ENCODE data around the gene KIF4B.
"Not testable (repeated sequence)": the region's sequence is repeated elsewhere in the genome, so short reads cannot be mapped to it uniquely, and the experiment has no call there.

The KIF4B gene

DNA sequence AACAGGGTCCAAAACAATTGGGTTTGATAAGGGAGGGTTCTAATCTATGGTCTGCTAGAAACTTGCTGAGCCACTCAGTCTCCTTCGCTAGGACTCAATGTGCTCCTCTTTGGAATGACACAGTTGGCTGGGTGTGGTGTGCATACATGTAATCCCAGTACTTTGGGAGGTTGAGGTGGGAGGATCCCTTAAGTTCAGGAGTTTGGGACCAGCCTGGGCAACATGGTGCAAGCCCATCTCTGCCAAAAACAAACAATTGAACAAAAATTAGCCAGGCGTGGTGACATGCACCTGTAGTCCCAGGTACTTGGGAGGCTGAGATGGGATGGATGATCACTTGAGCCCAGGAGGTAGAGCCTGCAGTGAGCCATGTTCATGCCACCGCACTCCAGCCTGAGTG lies 2.7 kb upstream of the KIF4B start:
- DNase-seq: no peak

DNA sequence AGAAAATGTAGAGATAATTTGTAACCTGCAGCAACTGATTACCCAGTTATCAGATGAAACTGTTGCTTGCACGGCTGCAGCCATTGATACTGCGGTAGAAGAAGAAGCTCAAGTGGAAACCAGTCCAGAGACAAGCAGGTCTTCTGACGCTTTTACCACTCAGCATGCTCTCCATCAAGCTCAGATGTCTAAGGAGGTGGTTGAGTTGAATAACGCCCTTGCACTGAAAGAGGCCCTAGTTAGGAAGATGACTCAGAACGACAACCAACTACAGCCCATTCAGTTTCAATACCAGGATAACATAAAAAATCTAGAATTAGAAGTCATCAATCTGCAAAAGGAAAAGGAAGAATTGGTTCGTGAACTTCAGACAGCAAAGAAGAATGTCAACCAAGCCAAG lies 1.7 kb downstream of the KIF4B start:
- no peak for DNase-seq

DNA sequence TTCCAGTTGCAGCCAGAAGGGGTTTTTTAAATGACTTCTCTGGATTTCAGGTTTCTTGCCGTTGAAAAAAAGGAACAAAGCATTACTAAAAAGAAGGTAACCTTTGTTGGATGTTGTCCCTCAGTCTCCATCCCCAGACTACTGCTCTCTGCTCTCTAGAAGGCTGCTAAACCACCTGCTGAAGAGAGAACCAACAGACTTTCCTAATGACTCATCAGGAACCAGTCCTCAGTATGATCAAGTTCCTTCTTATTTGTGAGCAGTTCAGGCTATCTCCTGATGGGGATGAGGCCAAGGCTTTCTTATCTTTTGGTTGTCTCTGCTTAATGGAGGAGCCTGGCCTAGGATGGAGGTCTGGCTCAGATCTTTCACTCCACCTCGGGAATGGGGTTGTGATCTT lies 4.1 kb downstream of the KIF4B start:
- no peak for DNase-seq

DNA sequence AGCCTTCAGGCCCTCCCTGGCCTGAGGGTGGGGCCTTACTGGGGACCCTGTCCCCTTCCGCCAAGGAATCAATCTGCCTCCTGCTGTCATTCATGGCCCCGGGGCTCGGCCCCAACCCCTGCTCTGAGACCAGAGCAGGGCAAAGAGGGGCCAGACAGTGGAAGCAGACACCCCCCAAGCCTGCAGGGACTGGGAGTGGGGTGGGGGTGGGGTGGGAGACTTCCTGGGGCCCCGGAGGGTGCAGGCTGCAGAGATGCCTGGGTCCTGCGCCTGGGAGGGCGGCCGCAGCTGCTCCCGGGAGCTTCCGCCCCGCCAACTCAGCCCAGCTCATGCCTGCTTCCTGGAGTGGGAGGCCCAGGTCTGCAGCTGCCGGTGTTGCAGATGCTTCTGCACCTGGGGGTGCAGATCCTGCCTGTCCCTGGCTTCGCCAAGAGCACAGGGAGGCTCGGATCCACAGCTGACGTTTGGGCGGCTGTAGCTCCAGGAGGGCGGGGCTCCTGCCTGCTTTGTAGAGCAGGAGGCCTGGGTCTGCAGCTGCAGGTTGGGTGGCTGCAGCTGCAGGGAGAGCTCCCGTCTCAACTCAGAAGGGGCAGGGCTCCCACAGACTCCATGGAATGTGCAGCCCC lies 6.2 kb downstream of the KIF4B start:
- DNase-seq: no peak

DNA sequence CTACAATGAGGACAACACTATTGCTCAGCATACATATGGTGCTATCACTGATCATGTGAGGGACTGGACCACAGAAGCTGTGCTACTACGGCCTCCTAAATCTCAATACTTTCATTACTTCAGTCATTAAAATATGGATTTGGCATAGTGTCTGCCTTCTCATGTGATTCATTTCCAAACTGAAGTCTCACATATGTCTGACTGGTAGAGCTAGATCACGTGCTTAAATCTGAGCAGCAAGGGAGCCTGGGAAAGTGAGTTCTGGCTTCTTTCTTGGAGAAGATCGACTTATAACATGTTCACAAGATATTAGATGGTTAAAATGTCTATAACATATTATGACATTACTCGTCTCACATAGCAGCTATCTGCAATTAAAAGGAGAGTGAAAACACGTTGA lies 8.3 kb downstream of the KIF4B start:
- DNase-seq: no peak

DNA sequence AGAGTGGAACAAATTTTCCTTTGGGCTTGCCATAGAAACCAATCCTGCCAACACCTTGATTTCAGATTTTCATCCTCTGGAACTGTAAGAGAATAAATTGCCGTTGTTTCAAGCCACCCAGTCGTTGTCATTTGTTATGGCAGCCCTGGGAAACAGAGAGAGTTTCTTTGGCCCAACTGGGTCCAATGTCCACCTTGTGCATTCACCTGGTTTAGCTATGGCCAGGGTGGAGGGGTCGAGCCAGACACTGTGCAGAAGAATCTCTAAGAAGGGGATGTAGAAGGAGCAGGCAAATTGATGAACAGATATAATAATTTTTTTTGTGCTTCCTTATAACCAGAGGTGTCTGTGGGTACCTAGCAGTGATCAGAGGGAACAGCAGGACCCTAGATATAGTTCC lies 9.8 kb downstream of the KIF4B start:
- no peak for DNase-seq

DNA sequence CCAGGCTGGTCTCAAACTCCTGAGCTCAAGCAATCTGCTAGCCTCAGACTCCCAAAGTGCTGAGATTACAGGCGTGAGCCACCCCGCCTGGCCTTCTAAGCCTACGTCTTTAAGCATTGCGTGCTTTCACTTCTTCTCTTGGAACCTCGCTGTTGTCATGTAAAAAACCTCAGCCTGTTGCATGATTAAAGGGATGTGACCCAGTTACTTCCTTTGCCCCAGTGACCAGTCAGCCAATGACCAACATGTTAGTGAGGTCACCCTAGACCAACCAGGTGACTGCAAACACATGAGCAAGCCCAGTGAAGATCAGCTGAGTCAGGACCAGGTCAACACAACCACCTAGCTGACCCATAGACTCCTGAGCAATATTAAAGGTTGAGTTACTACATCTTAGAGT lies 10.5 kb downstream of the KIF4B start:
- DNase-seq: no peak

DNA sequence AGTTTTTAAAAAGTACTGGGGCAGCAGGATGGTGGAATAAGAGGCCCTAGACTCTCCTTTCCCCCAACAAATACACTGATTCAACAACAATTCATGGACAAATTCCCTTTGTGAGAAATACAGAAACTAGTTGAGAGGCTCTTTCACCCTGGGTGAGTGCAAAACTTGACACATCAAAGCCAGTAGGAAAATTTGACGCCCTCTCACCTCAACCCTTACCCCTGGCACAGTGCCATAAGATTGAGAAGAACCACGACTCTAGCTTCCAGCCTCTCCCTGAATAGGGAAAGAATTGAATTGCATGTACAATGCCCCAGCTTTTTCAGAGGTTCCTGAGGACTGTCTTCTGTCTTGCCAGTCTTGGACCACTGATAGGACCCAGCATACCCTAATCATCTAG lies 12.3 kb downstream of the KIF4B start:
- DNase-seq: no peak

DNA sequence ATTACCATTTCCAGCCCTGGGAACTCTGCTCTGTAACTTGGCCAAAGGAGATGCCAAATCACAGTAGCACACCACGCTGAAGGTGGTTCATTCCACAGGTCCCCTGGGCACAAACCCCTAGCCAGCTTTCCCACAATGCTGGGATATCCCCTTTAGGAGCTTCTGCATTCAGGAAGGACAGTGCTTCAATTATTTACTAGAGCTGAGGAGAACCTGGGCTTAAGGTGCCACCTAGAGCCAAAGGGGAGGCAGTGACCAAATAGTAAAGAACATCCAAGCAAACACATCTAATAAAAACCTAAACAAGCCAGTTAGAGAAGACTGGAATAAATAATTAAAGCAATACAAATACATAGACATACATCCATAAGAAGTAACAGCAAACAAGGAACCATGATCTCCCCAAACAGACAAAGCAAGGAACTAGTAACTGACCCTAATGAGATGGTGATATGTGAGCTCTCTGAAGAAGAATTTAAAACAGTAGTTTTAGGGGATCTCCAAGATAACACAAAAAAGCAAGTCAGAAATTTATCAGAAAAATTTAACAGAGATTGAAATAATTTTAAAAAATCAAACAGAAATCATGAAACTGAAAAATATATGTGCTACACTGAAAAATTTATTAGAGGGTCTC lies 14.6 kb downstream of the KIF4B start:
- DNase-seq: no peak

DNA sequence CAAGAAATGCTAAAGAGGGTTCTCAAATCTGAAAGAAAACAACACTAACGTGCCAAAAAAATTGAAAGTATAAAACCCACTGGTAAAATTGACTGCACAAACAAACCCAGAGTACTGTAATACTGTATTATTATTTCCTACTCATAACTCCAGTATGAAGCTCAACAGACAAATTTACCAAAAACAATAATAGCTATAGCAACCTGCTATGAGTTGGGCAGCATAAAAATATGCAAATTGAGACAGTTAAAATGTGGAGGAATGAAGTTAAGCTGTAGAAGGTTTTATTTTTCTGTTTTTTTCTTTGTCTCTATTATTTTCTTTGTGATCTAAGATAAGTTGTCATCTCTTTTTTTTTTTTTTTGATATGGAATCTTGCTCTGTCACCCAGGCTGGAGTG lies 15.7 kb downstream of the KIF4B start:
- DNase-seq: no peak

DNA sequence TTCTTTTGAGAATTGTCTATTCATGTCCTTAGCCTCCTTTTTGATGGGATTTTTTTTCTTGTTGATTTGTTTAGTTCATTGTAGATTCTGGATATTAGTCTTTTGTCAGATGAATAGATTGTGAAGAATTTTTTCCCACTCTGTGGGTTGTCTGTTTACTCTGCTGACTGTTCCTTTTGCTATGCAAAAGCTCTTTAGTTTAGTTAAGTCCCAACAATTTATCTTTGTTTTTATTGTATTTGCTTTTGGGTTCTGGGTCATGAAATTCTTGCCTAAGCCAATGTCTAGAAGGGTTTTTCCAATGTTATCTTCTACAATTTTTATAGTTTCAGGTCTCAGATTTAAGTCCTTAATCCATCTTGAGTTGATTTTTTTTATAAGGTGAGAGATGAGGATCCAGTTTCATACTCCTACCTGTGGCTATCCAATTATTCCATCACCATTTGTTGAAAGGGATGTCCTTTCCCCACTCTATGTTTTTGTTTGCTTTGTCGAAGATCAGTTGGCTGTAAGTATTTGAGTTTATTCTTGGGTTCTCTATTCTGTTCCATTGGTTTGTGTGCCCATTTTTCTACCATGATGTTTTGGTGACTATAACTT lies 20.7 kb downstream of the KIF4B start:
- DNase-seq: not testable (repeated sequence)

DNA sequence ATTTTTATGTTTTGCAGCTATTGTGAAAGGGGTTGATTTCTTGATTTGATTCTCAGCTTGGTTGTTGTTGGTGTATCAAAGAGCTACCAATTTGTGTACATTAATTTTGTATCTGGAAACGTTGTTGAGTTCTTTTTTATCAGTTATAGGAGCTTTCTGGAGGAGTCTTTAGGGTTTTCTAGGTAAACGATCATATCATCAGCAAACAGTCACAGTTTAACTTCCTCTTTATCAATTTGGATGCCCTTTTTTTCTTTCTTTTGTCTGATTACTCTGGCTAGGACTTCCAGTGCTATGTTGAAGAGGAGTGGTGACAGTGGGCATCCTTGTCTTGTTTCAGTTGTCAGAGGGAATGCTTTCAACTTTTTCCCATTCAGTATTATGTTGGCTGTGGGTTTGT lies 21.5 kb downstream of the KIF4B start:
- DNase-seq: not testable (repeated sequence)

DNA sequence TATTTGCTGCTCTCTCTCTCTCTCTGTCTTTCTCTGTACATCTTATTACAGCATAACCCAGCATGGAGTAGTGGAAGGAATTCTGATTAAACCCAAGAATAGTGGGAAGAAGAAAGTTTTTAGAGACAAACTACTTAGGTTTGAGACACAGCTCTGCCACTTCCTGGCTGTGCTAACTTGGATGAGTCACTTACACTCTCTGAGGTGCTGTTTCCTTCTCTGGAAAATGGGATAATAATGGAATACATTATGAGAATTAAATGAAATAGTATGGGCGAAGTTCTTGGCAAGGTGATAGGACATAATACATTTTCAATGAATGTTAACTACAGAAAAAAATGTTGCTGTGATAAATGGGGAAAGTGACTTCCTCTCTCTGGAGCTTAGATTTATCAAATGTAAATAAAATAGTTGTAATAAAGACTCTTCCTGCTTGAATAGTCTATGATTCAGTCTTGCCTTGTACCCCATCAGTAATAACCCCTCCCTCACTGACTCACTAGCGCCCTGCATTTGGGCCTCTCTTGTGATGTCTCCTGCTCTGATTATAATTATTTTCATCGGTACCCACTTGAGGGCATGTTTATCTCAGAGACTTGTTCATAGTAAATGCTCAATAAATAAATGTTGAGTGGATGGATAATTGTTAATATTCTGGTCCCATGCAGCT lies 27.6 kb downstream of the KIF4B start:
- no peak for DNase-seq

DNA sequence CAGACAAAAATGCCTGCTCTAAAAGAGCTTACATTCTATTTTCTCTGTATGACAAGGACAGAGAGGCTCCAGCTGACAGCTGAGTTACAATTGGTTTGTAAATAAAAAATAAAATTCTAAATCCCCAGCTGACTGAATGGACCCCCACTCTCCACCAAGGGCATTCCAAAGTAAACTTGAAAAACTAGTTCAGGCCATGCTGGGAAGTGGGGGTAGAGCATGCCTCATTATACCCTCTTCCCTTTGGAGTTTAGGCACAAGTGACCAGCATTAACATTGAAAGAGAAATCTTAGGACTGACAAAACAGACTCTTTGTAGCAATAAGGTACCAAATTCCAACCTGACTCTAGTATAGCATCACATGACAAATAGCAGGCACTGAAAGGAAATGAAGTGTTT lies 31.0 kb downstream of the KIF4B start:
- no peak for DNase-seq

DNA sequence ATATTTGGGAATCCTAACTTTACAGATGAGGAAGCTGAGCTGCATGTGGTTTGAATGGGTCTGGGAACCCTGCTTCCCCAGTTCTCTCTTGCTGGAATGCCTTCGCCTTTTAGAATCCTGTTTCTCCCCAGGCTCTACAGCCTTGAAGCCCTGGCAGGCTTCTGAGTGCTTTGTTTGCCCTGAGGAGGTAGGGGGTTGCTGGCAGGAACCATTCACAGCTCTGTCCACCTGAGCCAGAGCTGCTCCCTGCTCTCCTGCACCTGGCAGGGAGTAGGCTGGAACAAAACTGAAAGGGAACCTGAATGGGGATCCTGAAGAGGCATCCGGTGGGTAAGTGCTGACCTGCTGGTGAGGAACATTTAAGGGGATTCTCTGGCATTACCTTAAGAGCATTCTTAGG lies 33.0 kb downstream of the KIF4B start:
- no peak for DNase-seq

DNA sequence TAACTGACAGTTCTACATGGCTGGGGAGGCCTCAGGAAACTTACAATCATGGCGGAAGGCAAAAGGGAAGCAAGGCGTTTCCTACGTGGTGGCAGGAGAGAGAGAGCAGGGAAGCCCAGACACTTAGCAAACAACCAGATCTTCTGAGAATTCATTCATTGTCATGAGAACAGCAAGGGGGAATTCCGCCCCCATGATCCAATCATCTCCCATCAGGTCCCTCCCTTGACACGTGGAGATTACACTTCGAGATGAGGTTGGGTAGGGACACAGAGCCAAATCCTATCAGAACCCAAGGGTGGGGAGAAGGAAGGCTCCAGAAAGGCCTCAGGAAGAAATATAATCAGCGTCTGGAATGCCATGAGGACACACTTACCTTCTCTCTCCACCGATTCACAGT lies 34.3 kb downstream of the KIF4B start:
- DNase-seq: no peak

DNA sequence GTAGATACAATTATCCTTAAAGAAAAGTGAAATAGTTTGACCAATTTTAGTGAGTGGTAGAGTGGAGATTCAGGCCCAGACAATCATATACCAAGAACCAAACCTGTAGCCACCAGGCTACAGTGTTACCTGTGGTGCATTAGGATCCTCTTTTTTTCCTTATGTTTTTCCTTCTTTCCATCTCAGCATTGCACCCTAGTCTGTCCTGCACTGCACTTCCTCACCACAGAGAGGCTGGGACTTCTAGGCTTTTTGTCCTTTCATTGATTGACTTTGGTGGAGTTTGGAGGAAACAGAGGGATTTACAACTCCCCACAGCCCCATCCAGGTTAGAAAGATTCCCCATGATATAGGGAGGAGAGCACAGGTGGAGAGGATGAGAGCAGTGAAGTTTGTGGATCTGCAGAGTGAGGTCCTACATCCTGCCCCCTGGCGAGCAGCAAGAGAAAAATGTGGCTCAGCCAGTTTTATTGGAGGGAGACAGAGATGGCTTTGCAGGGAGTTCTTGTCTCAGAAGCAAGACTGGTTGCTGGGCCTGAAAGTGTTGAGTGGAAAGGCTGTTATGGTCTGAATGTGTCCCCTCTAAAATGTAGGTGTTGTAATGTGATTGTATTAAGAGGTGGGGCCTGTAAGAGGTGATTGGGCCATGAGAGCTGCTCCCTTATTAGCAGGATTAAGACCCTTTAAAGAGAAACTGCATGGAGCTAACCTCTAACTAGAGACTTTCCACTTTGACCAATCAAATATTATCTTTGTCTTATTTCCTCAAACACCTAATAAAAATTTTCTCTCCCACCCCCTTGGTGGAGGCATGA lies 36.2 kb downstream of the KIF4B start:
- no peak for DNase-seq

DNA sequence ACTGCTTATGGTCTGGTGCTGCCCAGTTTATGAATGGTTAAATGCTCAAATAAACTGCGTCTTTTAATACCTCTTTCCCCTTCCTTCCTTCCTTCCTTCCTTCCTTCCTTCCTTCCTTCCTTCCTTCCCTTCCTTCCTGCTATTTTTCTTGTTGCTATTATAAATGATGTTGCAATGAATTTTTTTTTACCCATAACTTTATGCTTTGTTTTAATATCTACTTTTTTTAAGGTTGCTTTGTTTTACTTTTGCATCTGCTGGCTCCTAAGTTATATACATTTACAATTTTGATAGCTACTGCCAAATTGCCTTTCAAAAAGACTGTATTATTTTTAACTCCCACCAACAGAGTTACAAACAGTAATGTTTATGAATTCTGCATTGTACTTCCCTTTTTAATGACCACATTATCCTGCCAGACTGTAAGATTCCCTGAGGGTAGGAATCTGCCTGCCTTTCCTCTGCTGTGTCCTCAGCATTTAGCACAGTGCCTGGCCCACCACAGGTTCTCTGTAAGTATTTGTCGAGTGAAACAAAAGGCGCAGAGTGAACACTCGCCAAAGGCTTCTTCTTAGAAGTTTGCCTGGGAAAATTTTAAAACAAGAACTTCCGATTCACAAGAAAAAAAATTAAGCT lies 36.9 kb downstream of the KIF4B start:
- DNase-seq: no peak

DNA sequence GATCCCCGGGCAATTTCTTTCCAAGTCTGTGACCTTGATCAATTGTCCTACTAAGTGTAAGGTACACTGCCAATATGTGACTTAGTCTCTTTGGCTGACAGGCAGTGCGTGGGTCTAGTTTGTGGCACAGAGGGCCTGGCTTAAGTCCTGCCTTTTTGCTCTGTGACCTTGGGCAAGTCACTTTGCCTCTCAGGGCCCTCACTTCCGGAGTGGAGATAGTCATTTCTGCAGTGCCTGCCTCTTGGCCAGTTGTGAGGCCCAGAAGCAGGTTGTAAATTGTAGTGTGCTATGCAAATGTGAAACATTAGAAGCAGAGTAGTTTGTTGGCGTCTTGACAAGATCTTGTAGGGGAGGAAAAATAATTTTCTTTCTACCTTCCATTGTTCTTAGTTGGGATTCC lies 39.0 kb downstream of the KIF4B start:
- DNase-seq: no peak

DNA sequence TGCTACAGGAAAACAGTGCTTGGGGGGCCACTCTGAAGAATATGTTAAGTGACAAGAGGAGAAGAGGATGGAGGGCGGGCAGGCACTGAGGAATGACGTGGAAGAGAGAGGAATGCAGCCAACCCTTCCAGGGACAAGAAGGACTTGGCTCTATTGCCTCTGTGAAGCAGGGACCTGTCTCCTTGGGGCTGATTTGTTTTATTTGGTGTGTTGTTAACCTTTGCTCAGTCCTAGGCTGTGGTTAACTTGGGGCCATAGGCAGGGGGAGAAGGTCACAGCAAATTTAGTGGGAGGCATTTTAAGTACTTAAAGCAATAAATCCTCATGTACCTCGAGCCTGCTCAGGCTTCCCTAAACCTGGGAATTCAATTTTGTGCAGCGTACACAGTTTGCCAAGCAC lies 39.9 kb downstream of the KIF4B start:
- no peak for DNase-seq

DNA sequence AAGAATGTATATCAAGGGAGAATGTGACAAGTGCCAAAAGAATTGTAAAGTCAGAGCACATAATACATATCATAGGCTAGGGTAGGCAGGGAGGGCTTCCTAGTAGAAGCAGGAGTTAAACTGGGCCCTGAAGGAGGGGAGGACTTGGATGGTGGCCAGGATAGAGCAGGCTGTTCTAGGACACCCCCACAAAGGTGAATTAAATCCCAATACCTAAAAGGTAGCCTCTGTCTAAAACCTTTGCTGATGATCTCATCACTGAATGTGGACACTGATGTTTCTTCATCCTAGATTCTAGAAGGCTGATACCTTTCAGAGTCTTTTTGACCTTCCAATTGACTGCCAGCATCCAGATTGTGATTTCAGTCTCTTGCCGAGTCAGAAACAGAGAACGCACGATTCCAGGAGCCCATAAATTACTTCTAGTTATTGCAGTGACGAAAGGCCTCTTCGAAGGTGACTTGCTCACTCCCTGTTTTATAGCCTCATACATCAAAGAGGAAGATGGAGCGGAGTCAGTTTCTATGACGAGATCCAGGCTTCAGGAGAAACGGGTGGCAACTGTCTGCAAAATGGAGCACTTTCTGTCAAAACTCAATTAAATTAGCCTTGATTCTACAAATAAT lies 43.2 kb downstream of the KIF4B start:
- DNase-seq: no peak

DNA sequence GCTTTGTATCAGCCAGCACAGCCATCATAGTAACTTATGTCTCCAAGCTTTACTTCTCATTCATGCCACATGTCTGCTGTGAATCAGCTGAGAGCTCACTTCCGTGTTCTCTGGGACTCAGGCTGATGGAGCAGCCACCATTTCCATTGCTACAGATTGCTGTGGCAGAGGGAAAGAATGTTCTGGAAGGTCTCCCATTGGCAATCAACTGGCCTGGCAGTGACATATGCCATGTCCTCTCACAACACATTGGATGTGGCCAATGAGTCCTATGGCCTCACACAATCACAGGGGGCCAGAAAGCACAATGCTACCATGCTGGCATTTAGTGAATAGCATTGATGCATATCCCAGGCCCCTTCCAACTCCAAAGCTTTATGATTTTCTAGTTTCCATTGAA lies 44.1 kb downstream of the KIF4B start:
- no peak for DNase-seq
